ENCODE results near the gene GPRIN3. TPM values are rescaled to one million over a fixed set of nuclear protein-coding genes. Genes with fewer than 3 reads are reported as not detected.
A peak's percentile ranks its signal among the peaks of the same experiment; 100 is the strongest.

Gene GPRIN3
- total and polyA plus RNA-seq, 8 donors: 0.84 to 7.6 (median 3.1) TPM

- ATAC-seq (no peak), FAIRE-seq (no peak), DNase-seq (no peak)
- intact Hi-C loops (cut with DNase I): no loop called here
- H3K9me3 ChIP-seq: no peaks in the 10 kb centered on the region
- no peaks in the 10 kb centered on the region for H3K36me3 ChIP-seq
- H3K4me1 ChIP-seq: peaks cover 11 to 39% (median 30%) of the 10 kb centered on the region in 3 donors
- H3K4me3 ChIP-seq: no peak overlapping the region
- TF ChIP-seq CTCF (IDR thresholded peaks at IDR 0.05): no peak
- H3K27ac ChIP-seq: no peak overlapping the region
- no peaks in the 10 kb centered on the region for H3K27me3 ChIP-seq
- WGBS, 2 donors: 97% methylated on average over 2 of the region's 2 CpGs
Measured at GRCh38 chr4:89197920-89198319, 109.7 kb downstream of the GPRIN3 start.

DNA sequence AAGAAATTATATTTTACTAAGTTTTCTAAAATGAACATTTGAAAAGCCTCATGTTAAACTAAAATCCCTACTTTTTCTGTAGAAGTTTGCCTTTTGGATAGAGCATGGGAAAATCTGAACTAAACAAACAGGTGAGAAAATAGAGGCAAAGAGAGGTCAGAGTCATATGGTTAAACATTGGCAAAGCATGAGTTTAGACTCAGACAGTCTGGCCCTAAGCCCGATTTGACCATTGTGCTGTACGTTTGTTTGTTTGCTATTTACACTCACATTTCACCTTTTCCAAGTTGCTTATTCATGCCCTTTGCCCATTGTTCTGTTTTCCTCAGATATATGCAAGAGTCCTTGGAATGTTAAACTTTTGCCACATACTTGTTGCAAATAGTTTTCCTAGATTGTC is 110.9 kb downstream of the GPRIN3 start:
- peaks cover 11 to 39% (median 30%) of the 10 kb centered on the region in 3 donors for H3K4me1 ChIP-seq
- no peaks in the 10 kb centered on the region for H3K36me3 ChIP-seq
- no peaks in the 10 kb centered on the region for H3K9me3 ChIP-seq
- ATAC-seq (peak; percentile 92 to 97 (median 96)), DNase-seq (peak in 4 of 6 donors; percentile 26 to 73 (median 29)), FAIRE-seq (peak; percentile 26)
- no peak overlapping the region for H3K4me3 ChIP-seq
- intact Hi-C loops (cut with DNase I): no loop called here
- peak overlapping the region in 3 of 4 donors; percentile 33 to 85 (median 62) for H3K27ac ChIP-seq
- H3K27me3 ChIP-seq: no peaks in the 10 kb centered on the region
- no peak for TF ChIP-seq CTCF (IDR thresholded peaks at IDR 0.05)
- WGBS, 2 donors: 4 to 6% methylated on average over 2 of the region's 2 CpGs

DNA sequence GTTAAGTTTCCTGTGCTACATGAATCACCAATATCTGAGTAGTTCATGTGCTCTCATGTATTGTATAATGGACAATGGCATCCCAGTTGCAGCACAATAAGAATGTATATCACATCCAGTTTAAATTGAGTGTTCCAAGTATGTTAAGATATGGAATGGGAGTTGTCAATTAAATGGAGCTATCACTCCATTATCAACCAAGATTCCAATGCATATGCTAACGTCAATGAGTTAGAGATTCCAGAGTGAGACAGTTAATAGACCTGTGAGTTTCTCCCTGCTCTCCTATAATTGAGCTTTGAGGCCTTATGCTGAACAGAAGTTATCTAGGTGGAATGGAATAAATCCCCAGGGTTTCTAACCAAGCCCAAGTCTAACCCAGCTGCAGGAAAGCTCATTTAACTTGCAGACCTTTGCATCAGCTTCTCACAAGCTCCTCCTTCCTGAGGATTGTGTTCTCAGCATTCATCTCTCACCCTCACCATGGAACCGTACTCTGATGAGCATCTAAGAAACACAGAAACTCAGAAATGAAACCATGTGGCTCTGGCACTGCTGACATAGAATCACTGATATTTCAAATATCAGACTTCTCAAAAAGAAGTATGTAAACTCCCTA is 111.4 kb downstream of the GPRIN3 start:
- ATAC-seq (peak; percentile 41 to 77 (median 73)), DNase-seq (peak in 1 of 6 donors; percentile 31), FAIRE-seq (no peak)
- Histone ChIP-seq H3K27ac (peak overlapping the region; percentile 1 to 85 (median 48)), H3K9me3 (no peaks in the 10 kb centered on the region), H3K27me3 (no peaks in the 10 kb centered on the region), H3K4me1 (peaks cover 11 to 39% (median 30%) of the 10 kb centered on the region in 3 donors), H3K36me3 (no peaks in the 10 kb centered on the region), H3K4me3 (no peak overlapping the region)
- 8 to 12% methylated on average over 2 of the region's 2 CpGs for WGBS, 2 donors
- intact Hi-C loops (cut with DNase I): no loop called here
- TF ChIP-seq CTCF (IDR thresholded peaks at IDR 0.05): no peak

- no peak overlapping the region for H3K27ac ChIP-seq
Measured at GRCh38 chr4:89193843-89194242, 113.8 kb downstream of the GPRIN3 start.

More at GRCh38 chr4:89193843-89194242, 113.8 kb downstream of the GPRIN3 start:
- DNase-seq: no peak
- WGBS, 2 donors: 17 to 29% methylated on average over 3 of the region's 3 CpGs
- Histone ChIP-seq H3K27me3 (no peaks in the 10 kb centered on the region), H3K4me3 (no peak overlapping the region), H3K4me1 (peaks cover 11 to 39% (median 30%) of the 10 kb centered on the region in 3 donors), H3K9me3 (no peaks in the 10 kb centered on the region), H3K36me3 (no peaks in the 10 kb centered on the region)
- intact Hi-C loops (cut with DNase I): no loop called here
- no peak for FAIRE-seq
- ATAC-seq: peak in 2 of 4 donors; percentile 5 to 21
- TF ChIP-seq CTCF (IDR thresholded peaks at IDR 0.05): no peak

Other genes with a start within 250 kb of the GPRIN3 start
- gene TIGD2, start 196.3 kb downstream of the GPRIN3 start, total RNA-seq: 1 to 10 TPM; 2.7 to 4.7 (median 2.9) TPM
- gene TIGD2, start 196.3 kb downstream of the GPRIN3 start, polyA plus RNA-seq: 1 to 10 TPM; 1.7 to 2.4 TPM

All from pancreas (tissue), 10 donors.